ENCODE results near the gene OR2M2.

OR2M2 gene

DNA sequence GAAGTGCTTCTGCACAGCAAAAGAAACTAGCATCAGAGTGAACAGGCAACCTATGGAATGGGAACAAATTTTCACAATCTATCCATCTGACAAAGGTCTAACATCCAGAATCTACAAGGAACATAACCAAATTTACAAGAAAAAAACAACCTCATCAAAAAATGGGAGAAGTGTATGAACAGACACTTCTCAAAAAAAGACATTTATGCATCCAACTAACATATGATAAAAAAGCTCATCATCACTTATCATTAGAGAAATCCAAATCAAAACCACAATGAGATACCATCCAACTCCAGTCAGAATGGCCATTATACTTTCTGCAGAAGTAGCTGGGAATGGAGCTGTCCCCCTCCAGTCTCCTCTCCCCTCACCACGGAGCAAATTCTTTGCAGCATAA, 19.5 kb downstream of the OR2M2 start:
- TF ChIP-seq CTCF (conservative IDR thresholded peaks at IDR 0.05; ENCODE audit: low read length) = no peak
- no peak for DNase-seq (ENCODE audit: low read depth)
- no peak overlapping the region for H3K4me3 ChIP-seq (ENCODE audit: low read length)

DNA sequence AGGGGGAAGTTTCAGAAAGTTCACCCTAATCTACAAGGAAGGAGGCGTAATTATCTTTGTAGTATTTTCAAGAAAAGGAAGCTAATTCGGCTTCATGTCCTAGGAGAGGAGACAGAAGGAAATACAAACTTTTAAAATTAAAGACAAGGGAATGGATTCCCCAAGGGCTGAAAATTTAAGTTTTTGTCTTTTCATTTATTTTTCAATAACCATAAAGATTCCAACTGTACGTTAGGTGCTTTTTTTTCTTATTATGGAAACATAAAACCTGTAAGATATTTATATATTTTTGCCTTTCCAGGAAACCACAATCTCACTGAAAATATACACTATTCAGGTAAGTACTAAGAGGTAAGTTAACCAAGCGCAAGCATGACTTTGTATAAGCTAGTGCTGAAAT, 22.3 kb downstream of the OR2M2 start, which contains the start of gene OR2M3:
TSS of gene OR2M3 (plus strand) at position 301 of the 400 bp plus-strand sequence. CDS start 5,803 bp downstream, outside the sequence.
- DNase-seq (ENCODE audit: low read depth) = no peak
- no peak for TF ChIP-seq CTCF (conservative IDR thresholded peaks at IDR 0.05; ENCODE audit: low read length)
- H3K4me3 ChIP-seq (ENCODE audit: low read length) = no peak within 1 kb of the TSS

DNA sequence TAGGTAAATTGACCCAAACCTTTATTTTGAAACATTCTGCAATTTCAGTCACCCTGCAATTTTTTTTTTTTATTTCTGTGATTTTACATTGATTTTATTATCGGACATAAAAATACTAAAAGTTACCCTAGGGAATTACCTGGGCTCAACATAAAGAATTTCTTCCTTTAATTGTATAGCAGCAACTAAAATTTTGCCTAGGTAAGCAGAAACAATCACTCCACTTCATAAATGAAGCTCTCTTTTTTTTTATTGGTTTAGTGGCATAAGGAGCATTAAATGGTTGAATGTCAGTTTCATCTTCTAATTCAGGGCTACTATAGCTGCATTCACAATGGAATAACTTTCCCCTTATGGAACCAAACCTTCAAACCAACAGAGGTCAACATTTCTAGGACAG, 41.3 kb downstream of the OR2M2 start:
- DNase-seq (ENCODE audit: low read depth) = no peak
- TF ChIP-seq CTCF (conservative IDR thresholded peaks at IDR 0.05; ENCODE audit: low read length) = no peak
- no peak overlapping the region for H3K4me3 ChIP-seq (ENCODE audit: low read length)

- no peak for TF ChIP-seq CTCF (conservative IDR thresholded peaks at IDR 0.05; ENCODE audit: low read length)
- no peak for DNase-seq (ENCODE audit: low read depth)
- no peak overlapping the region for H3K4me3 ChIP-seq (ENCODE audit: low read length)
Measured at GRCh38 chr1:248225537-248225936, 50.9 kb downstream of the OR2M2 start.

DNA sequence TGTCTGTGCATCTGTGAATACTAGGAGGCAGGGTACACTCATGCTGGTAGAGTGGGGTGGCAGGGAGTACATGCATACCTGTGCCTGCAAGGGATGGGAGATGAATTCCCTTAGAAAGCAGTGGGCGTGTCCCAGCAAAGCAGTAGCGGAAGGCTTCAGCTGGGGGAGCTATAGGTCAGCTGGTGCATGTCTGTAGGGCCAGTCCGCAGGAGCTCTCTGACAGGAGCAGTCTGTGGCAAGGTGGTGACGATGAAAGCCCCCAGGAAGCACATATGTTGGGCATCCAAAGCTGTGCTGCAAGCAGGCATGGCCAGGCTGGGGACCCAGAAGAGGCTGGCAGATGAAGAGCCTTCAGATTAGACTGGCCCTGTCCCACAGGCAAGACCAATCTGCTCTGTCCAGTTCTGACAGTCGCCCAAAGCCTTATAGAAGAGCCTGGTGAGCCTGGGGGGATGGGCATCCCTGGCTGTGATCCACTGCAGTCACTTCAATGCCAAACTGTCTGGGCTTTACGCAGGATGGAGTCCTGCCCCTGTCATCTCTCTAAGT, 54.8 kb downstream of the OR2M2 start:
- H3K4me3 ChIP-seq (ENCODE audit: low read length) = no peak overlapping the region
- DNase-seq (ENCODE audit: low read depth) = no peak

More for the DNA sequence above, 54.8 kb downstream of the OR2M2 start:
- no peak for TF ChIP-seq CTCF (conservative IDR thresholded peaks at IDR 0.05; ENCODE audit: low read length)
